ENCODE results near the gene TCFL5. TPM values are rescaled to one million over a fixed set of nuclear protein-coding genes. Genes with fewer than 3 reads are reported as not detected.

TCFL5 gene
- total and polyA plus RNA-seq, 10 of the 15 experiments (the other 5 are each of a cell fraction or from before 2014, with no cell fraction given): 0.48 to 8.1 (median 3.8) TPM

- Histone ChIP-seq H4K20me1 (ENCODE audit: control insufficient read depth, insufficient read depth) (no peaks in the 10 kb centered on the region), H3K4me1 (ENCODE audit: control insufficient read depth, insufficient read depth, low read length) (peaks cover 5% of the 10 kb centered on the region), H3K4me3 (no peak overlapping the region), H3K27ac (ENCODE audit: control insufficient read depth, insufficient read depth) (no peak overlapping the region), H3K9ac (ENCODE audit: control insufficient read depth, insufficient read depth, low read length) (no peak overlapping the region), H3K9me3 (replicated peaks; ENCODE audit: control insufficient read depth, insufficient read depth, low read length) (no peaks in the 10 kb centered on the region), H3K36me3 (ENCODE audit: control insufficient read depth in 2 of 2, insufficient read depth in 2 of 2, low read length in 1 of 2) (no peaks in the 10 kb centered on the region), H2AFZ (ENCODE audit: control insufficient read depth, low read depth, low read length) (no peak overlapping the region), H3K27me3 (replicated peaks in 1 of 2; ENCODE audit: control insufficient read depth in 2 of 2, insufficient read depth in 2 of 2, low read length in 1 of 2) (no peaks in the 10 kb centered on the region; a peak in 1 of 4 replicates), H3K4me2 (ENCODE audit: control insufficient read depth, insufficient read depth) (0 out of 2 replicates have a peak overlapping the region, but pooled peaks have one; percentile 17), H3K79me2 (ENCODE audit: control insufficient read depth, insufficient read depth, low read length) (peaks cover 3% of the 10 kb centered on the region; the same call in 1 of the 2 replicates)
- no peak for ATAC-seq
- CTCF ChIA-PET: no interaction called here
- BruUV-seq (replicated peaks): no TSS peak
- intact Hi-C loops (cut with micrococcal nuclease; ENCODE audit: unreplicated experiment): no loop called here
- in situ Hi-C loops (cut with MboI): no loop called here
- WGBS (ENCODE audit: insufficient coverage, insufficient replicate concordance, low lambda C conversion rate, missing lambda C conversion rate): 88% methylated on average over 18 of the region's 23 CpGs
- FAIRE-seq: no peak
- DNase-seq (ENCODE audit: low read depth, low spot score): no peak
- POLR2A ChIA-PET: no interaction called here
- TF ChIP-seq NFYA (IDR thresholded peaks at IDR 0.05; ENCODE audit: borderline replicate concordance, low read depth, low read length) (no peak), BHLHE40 (IDR thresholded peaks at IDR 0.05; ENCODE audit: borderline replicate concordance in 1 of 2, low read depth in 2 of 2, low read length in 1 of 2) (peak; percentile 42 to 49; a peak in 2 of 4 replicates), WRNIP1 (IDR thresholded peaks at IDR 0.05; ENCODE audit: borderline replicate concordance, low read depth, low read length) (no peak), USF1 (IDR thresholded peaks at IDR 0.05; ENCODE audit: borderline replicate concordance, extremely low read length, insufficient read depth, low read depth, low read length) (peak; percentile 6)
- SMC1A ChIA-PET (ENCODE audit: uncharacterized antibody, unreplicated experiment): interaction anchor here (0.8 kb wide), 1 partner anchor 9 kb away, joined by 4 read pairs; no protein-coding TSS in a partner anchor
- RAD21 ChIA-PET (ENCODE audit: unreplicated experiment): no interaction called here
These were observed 3.4 kb downstream of the TCFL5 start for GRCh38 chr20:62858058-62858830.
